CD4-positive, CD25-positive, alpha-beta regulatory T cell (primary cell): ENCODE results near the gene UTRN. TPM values are rescaled to one million over a fixed set of nuclear protein-coding genes. Genes with fewer than 3 reads are reported as not detected.
A peak's percentile ranks its signal among the peaks of the same experiment; 100 is the strongest.

Experiments
- ATAC-seq, 2 donors: fragments of 150-1000 bp; cut with Tn5 transposase; one replicate each; pipeline ENCODE4 v1.10.0; 2021; ENCODE audit warnings: low read depth in 2 of 2, moderate number of reproducible peaks in 2 of 2, moderate library complexity in 1 of 2
- DNase-seq, 3 donors: peaks; one replicate each; pipeline versions ENCODE4 v3.0.0 to v3.0.0-alpha.2; 2012 to 2022; ENCODE audit warnings: mixed read lengths in 1 of 3
- H3K27ac ChIP-seq: one replicate; pipeline ENCODE4 v1.7.0; 2013; ENCODE audit warnings: mild to moderate bottlenecking, low read length; ENCODE audit not compliant: insufficient read depth, poor library complexity, severe bottlenecking
- H3K27me3 ChIP-seq: one replicate; pipeline ENCODE4 v1.7.0; 2013; ENCODE audit warnings: low read length; ENCODE audit not compliant: control insufficient read depth, insufficient read depth
- H3K36me3 ChIP-seq: one replicate; pipeline ENCODE4 v1.7.0; 2013; ENCODE audit warnings: mild to moderate bottlenecking, low read length, moderate library complexity; ENCODE audit not compliant: control insufficient read depth, insufficient read depth
- H3K4me1 ChIP-seq: 2 replicates; pipeline ENCODE4 v1.7.0; 2013; ENCODE audit warnings: mild to moderate bottlenecking, low read length; ENCODE audit not compliant: insufficient read depth, control insufficient read depth, poor library complexity, severe bottlenecking
- H3K4me3 ChIP-seq: one replicate; pipeline ENCODE4 v1.7.0; 2013; ENCODE audit warnings: low read depth, mild to moderate bottlenecking, low read length, moderate library complexity
- H3K9me3 ChIP-seq, 2 experiments: 1 replicate in 1 of 2; 2 replicates in 1 of 2; pipeline ENCODE4 v1.7.0; 2013; ENCODE audit warnings: low read length in 2 of 2, mild to moderate bottlenecking in 1 of 2, moderate library complexity in 1 of 2; ENCODE audit not compliant: control insufficient read depth in 2 of 2
- H3K27ac Mint-ChIP-seq, 3 donors: one replicate each; pipeline ENCODE4 v1.8.0; 2020 to 2022; ENCODE audit warnings: mild to moderate bottlenecking in 3 of 3, mixed read lengths in 3 of 3, moderate library complexity in 2 of 3
- H3K27me3 Mint-ChIP-seq: one replicate; pipeline ENCODE4 v1.8.0; 2022; ENCODE audit warnings: mild to moderate bottlenecking, mixed read lengths
- H3K36me3 Mint-ChIP-seq: one replicate; pipeline ENCODE4 v1.8.0; 2020; ENCODE audit warnings: mixed read lengths
- H3K4me1 Mint-ChIP-seq, 4 donors: one replicate each; pipeline ENCODE4 v1.8.0; 2020 to 2022; ENCODE audit warnings: mixed read lengths in 4 of 4, mild to moderate bottlenecking in 1 of 4
- H3K4me3 Mint-ChIP-seq, 4 donors: one replicate each; pipeline ENCODE4 v1.8.0; 2020 to 2022; ENCODE audit warnings: mild to moderate bottlenecking in 4 of 4, mixed read lengths in 4 of 4, moderate library complexity in 3 of 4
- H3K9me3 Mint-ChIP-seq, 7 donors: one replicate each; pipeline ENCODE4 v1.8.0; 2020 to 2022; ENCODE audit warnings: mixed read lengths in 7 of 7, mild to moderate bottlenecking in 3 of 7, moderate library complexity in 2 of 7
- polyA plus RNA-seq, 4 donors: library from polyadenylated mRNA; unstranded; fragments of 300-500 nt; fragmentation: Illumina TruSeq; gene quantifications; one replicate each; pipeline ENCODE4 v1.2.3, GENCODE V29; 2021
- total RNA-seq: library from RNA; stranded (reverse); gene quantifications from one replicate; pipeline ENCODE4 v1.2.3, GENCODE V29; 2022

Gene UTRN
- total RNA-seq (297 TPM), polyA plus RNA-seq (10 to 100 TPM; 34.9 to 44.4 (median 37.0) TPM)

DNA sequence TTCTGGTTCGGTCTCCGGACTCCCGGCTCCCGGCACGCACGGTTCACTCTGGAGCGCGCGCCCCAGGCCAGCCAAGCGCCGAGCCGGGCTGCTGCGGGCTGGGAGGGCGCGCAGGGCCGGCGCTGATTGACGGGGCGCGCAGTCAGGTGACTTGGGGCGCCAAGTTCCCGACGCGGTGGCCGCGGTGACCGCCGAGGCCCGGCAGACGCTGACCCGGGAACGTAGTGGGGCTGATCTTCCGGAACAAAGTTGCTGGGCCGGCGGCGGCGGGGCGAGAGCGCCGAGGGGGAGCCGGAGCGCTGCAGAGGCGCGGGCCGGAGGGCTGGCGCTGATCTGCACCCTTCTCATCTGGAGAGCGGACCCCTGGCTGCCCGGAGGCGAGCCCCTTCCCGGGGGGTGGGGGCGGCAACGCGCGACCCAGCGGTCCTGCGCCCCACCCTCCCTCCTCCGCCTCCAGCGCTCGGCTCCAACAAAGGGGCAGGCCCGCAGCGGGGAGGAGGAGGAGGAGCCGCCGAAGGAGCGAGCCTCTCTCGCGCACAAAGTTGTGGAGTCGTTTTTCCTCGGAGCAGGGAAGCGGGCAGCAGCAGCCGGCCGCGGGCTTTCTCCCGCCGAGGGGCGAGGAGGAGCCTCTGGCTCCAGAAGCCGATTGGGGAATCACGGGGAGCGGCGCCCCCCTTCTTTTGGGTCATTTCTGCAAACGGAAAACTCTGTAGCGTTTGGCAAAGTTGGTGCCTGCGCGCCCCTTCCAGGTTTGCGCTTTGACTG lies at the start of gene UTRN:
Gene UTRN, plus strand, starts transcription at position 553 of the 765 bp plus-strand sequence. CDS start 6,494 bp downstream, outside the sequence.
- no peaks in the 10 kb centered on the region for H3K36me3 Mint-ChIP-seq
- peak; percentile 39 to 42 for ATAC-seq
- peaks cover 0 to 3% (median 0%) of the 10 kb centered on the region in 7 donors for H3K9me3 Mint-ChIP-seq
- Histone ChIP-seq H3K9me3 (no peaks in the 10 kb centered on the region), H3K36me3 (no peaks in the 10 kb centered on the region), H3K27ac (peak within 1 kb of the TSS; percentile 23), H3K4me1 (peaks cover 30% of the 10 kb centered on the region), H3K27me3 (peaks cover 5% of the 10 kb centered on the region), H3K4me3 (peak within 1 kb of the TSS; percentile 89)
- peak within 1 kb of the TSS; percentile 40 to 77 (median 76) for H3K27ac Mint-ChIP-seq
- H3K27me3 Mint-ChIP-seq = peaks cover 18% of the 10 kb centered on the region
- H3K4me1 Mint-ChIP-seq = peaks cover 5 to 21% (median 14%) of the 10 kb centered on the region in 4 donors
- DNase-seq = peak; percentile 11 to 52 (median 34)
- H3K4me3 Mint-ChIP-seq = peak within 1 kb of the TSS; percentile 94 to 99 (median 96)

DNA sequence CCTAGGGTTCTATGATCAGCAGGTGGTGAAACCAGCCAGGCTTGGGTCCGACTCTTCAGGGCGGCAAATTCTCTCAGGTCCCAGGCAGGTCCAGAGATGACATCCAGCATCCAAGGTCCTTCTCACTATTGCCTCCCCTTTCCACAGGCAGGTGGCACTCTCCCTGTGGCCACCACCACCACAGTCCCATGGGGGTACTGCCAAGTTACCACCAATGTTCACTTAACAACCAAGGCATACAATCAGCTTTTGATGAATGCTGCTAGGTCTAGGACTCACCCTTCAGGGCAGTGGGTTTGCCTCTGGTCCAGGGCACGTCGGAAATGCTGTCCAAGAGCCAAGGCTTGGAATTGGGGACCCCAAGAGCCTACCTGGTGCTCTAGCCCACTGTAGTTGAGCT lies 40.4 kb upstream of the UTRN start:
- Histone ChIP-seq H3K4me1 (no peaks in the 10 kb centered on the region), H3K9me3 (peaks cover 0 to 6% of the 10 kb centered on the region in 2 experiments), H3K36me3 (no peaks in the 10 kb centered on the region), H3K27me3 (peaks cover 11% of the 10 kb centered on the region), H3K27ac (no peak overlapping the region), H3K4me3 (no peak overlapping the region)
- Mint-ChIP-seq H3K4me3 (no peak overlapping the region), H3K4me1 (peaks cover 3 to 6% (median 5%) of the 10 kb centered on the region in 4 donors), H3K9me3 (peaks cover 0 to 13% (median 0%) of the 10 kb centered on the region in 7 donors), H3K27ac (no peak overlapping the region), H3K27me3 (peaks cover 46% of the 10 kb centered on the region), H3K36me3 (no peaks in the 10 kb centered on the region)
- ATAC-seq = no peak
- DNase-seq = no peak

DNA sequence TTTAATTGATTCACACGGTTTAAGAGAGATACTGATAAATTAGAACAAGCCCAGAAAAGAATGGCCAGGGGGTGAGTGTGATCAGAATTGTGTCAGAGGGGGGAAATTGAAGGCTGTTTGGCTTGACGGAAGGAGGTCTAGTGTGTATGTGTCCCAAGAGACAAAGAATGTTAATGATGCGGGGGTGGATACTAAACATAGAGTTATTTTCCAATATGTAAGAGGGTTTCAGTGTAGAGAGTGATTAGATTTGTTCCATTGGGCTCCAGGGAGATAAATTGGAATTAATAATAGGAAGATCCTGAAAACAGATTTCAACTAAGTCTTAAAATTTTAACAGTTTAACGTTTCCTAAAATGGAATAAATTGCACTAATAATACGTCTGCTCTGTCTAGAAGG lies 38.1 kb upstream of the UTRN start:
- no peaks in the 10 kb centered on the region for H3K36me3 ChIP-seq
- no peaks in the 10 kb centered on the region for H3K4me1 ChIP-seq
- ATAC-seq (no peak), DNase-seq (no peak)
- Mint-ChIP-seq H3K36me3 (no peaks in the 10 kb centered on the region), H3K4me1 (peaks cover 3 to 6% (median 5%) of the 10 kb centered on the region in 4 donors), H3K4me3 (no peak overlapping the region), H3K9me3 (peaks cover 0 to 13% (median 0%) of the 10 kb centered on the region in 7 donors), H3K27me3 (peaks cover 27% of the 10 kb centered on the region), H3K27ac (no peak overlapping the region)
- H3K4me3 ChIP-seq = no peak overlapping the region
- H3K27ac ChIP-seq = no peak overlapping the region
- H3K9me3 ChIP-seq = peaks cover 0 to 6% of the 10 kb centered on the region in 2 experiments
- peaks cover 11% of the 10 kb centered on the region for H3K27me3 ChIP-seq

DNA sequence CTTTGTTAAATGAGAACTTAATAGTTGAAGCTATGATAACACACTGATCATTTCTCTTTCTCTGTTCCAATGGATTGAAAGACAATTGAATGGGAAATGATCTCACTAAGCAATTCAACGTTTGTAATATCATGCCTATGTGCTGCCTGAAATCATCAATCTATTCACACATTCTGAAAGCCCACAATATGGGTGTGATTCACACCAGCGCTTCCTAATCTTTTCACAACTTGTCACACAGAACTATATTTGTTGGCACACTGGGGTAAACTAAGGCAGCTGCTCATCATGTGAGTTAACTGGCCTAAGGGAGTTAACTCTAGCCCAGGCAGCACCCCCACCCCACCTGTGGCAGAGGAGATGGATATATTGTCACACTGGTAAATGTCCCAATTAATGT lies 37.1 kb upstream of the UTRN start:
- peaks cover 0 to 13% (median 0%) of the 10 kb centered on the region in 7 donors for H3K9me3 Mint-ChIP-seq
- H3K27me3 Mint-ChIP-seq = peaks cover 17% of the 10 kb centered on the region
- Histone ChIP-seq H3K4me1 (no peaks in the 10 kb centered on the region), H3K36me3 (no peaks in the 10 kb centered on the region), H3K4me3 (no peak overlapping the region), H3K27me3 (peaks cover 11% of the 10 kb centered on the region), H3K27ac (no peak overlapping the region), H3K9me3 (peaks cover 0 to 6% of the 10 kb centered on the region in 2 experiments)
- H3K4me3 Mint-ChIP-seq = no peak overlapping the region
- no peaks in the 10 kb centered on the region for H3K36me3 Mint-ChIP-seq
- DNase-seq (no peak), ATAC-seq (no peak)
- peaks cover 3 to 5% (median 4%) of the 10 kb centered on the region in 4 donors for H3K4me1 Mint-ChIP-seq
- no peak overlapping the region for H3K27ac Mint-ChIP-seq

DNA sequence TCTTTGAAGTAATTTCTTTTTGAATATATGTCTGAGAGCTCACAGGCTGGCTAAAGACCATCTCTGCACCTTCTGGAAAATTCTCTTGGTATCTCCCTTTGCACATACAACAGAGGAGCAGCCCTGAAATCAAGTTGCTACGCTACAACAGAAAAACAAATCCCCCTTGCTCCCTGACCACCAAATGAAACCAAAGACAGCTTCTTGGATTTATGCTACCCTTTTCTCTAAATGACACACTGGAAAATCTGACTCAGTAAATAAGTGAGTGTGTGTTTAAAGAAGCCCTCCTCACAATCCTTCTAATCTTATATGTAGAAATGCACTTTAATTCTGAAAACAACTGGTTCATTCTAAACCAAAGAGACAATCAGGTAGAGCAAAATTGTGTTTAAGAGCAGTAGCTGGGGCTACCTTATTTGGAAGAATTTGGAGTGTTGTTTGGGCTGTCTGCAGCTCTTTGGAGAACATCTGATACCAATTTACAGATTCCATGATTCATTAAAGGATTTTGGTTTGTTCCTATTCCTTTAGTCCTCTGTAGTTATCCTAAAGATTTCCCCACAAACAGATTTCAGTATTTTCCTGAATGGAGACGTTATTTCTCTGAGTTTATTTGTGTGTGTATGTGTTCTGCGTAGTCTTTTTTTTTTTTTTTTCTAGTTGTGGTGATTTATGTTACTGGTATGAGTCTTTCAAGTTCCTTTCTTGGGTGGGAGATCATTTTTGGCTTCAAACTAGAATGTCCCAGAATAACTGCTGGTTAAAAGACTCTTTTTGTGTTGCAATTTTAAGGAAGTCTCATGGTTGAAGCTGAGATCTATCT lies 36.4 kb upstream of the UTRN start:
- H3K27ac Mint-ChIP-seq = no peak overlapping the region
- Histone ChIP-seq H3K36me3 (no peaks in the 10 kb centered on the region), H3K9me3 (peaks cover 0 to 6% of the 10 kb centered on the region in 2 experiments), H3K27ac (no peak overlapping the region), H3K4me3 (no peak overlapping the region), H3K4me1 (no peaks in the 10 kb centered on the region), H3K27me3 (peaks cover 11% of the 10 kb centered on the region)
- H3K36me3 Mint-ChIP-seq = no peaks in the 10 kb centered on the region
- peaks cover 0 to 13% (median 0%) of the 10 kb centered on the region in 7 donors for H3K9me3 Mint-ChIP-seq
- no peak overlapping the region for H3K4me3 Mint-ChIP-seq
- peaks cover 10% of the 10 kb centered on the region for H3K27me3 Mint-ChIP-seq
- no peak for ATAC-seq
- DNase-seq = peak in 1 of 3 donors; percentile 7
- H3K4me1 Mint-ChIP-seq = peaks cover under 1 to 5% (median 4%) of the 10 kb centered on the region in 4 donors

DNA sequence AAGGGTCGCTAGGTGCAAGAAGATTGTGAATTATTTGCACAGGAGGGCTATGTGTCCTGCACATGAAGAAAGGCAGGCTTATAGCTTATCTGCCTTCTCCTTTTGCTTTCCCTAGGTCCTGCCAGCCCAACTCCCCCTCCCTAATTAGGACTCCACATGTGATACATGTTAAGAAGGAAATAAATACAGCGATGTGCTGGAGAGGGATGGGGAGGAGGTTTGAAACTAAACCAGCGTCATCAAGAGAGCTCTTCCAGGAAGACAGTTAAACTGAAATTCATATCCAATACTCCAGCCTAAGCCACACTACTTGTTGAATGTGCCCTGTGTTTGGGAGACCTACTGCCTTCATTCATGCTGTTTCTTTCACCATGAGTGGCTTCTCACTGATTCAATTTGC lies 34.9 kb upstream of the UTRN start:
- Histone ChIP-seq H3K4me3 (no peak overlapping the region), H3K36me3 (no peaks in the 10 kb centered on the region), H3K4me1 (no peaks in the 10 kb centered on the region), H3K27me3 (peaks cover 11% of the 10 kb centered on the region), H3K27ac (no peak overlapping the region), H3K9me3 (peaks cover 0 to 6% of the 10 kb centered on the region in 2 experiments)
- Mint-ChIP-seq H3K36me3 (no peaks in the 10 kb centered on the region), H3K4me1 (peaks cover 0 to 5% (median 4%) of the 10 kb centered on the region in 4 donors), H3K27ac (no peak overlapping the region), H3K4me3 (no peak overlapping the region), H3K27me3 (peaks cover 6% of the 10 kb centered on the region), H3K9me3 (peaks cover 0 to 13% (median 0%) of the 10 kb centered on the region in 7 donors)
- DNase-seq (no peak), ATAC-seq (no peak)

DNA sequence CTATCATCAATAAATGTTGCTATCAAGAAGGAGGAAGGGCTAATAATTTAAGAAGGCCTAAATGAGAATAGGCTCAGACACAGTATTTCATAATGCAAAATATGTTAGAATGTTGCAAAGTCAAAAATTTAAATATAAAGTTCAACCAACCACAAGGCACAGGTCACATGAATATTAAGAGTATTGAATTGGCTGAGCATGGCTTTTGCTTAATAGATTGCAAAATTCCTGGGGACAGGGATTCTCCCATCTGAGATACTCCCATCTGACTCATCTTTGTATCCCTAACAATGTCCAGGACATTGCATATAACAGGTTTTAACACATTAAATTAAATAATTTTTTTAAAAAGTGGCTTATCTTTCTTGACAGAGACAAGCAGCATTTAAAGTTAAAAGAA lies 32.9 kb upstream of the UTRN start:
- H3K4me3 Mint-ChIP-seq = no peak overlapping the region
- Histone ChIP-seq H3K27me3 (peaks cover 2% of the 10 kb centered on the region), H3K4me3 (no peak overlapping the region), H3K27ac (no peak overlapping the region), H3K4me1 (no peaks in the 10 kb centered on the region), H3K36me3 (no peaks in the 10 kb centered on the region), H3K9me3 (no peaks in the 10 kb centered on the region)
- ATAC-seq = no peak
- H3K9me3 Mint-ChIP-seq = peaks cover 0 to 2% (median 0%) of the 10 kb centered on the region in 7 donors
- no peak overlapping the region for H3K27ac Mint-ChIP-seq
- no peaks in the 10 kb centered on the region for H3K36me3 Mint-ChIP-seq
- no peak for DNase-seq
- H3K4me1 Mint-ChIP-seq = peaks cover 0 to 5% (median 4%) of the 10 kb centered on the region in 4 donors
- H3K27me3 Mint-ChIP-seq = peaks cover 5% of the 10 kb centered on the region
